ENCODE data around the gene PTH1R. TPM values are rescaled to one million over a fixed set of nuclear protein-coding genes. Genes with fewer than 3 reads are reported as not detected.

The PTH1R gene
- polyA plus RNA-seq, 2 of the 4 experiments (the other 2 are of a cell fraction), result 0.45 to 0.53 TPM

- Histone ChIP-seq H3K4me2 (peak overlapping the region; percentile 87), H3K27ac (peak overlapping the region; percentile 90 to 97), H3K9me3 (no peaks in the 10 kb centered on the region), H3K4me1 (peaks cover 85% of the 10 kb centered on the region), H3K4me3 (no peak overlapping the region)
- ATAC-seq (peak; percentile 72 to 76), FAIRE-seq (no peak), DNase-seq (ENCODE audit: low read depth in 1 of 2, low spot score in 1 of 2) (peak; percentile 55 to 89)
- CTCF ChIA-PET, result interaction anchor here (0.7 to 3.9 kb wide), 7 partner anchors 10 to 50 kb away, joined by 3 to 27 read pairs (median 4); no protein-coding TSS in a partner anchor
- WGBS (ENCODE audit: missing lambda C conversion rate), result 39% methylated on average over 18 of the region's 19 CpGs
- POLR2A ChIA-PET, result interaction anchor here (0.6 to 1.8 kb wide), 4 partner anchors 12 to 1053 kb away, joined by 4 to 19 read pairs (median 6); partner anchors contain the start of genes CCDC12 and NBEAL2
- TF ChIP-seq RCOR1 (IDR thresholded peaks at IDR 0.05; ENCODE audit: low read depth, low read length), result no peak
- TF ChIP-seq CHD4 (IDR thresholded peaks at IDR 0.05; ENCODE audit: borderline replicate concordance), result no peak
- no peak for TF ChIP-seq BCL3 (IDR thresholded peaks at IDR 0.05)
- TF ChIP-seq FOSL2 (IDR thresholded peaks at IDR 0.05), result no peak
- peak; percentile 43 for TF ChIP-seq FOSL2 (CRISPR knock-in tag; IDR thresholded peaks at IDR 0.05)
- TF ChIP-seq ESRRA (IDR thresholded peaks at IDR 0.05; ENCODE audit: borderline replicate concordance, low read length), result no peak
- TF ChIP-seq POLR2A (IDR thresholded peaks at IDR 0.05; ENCODE audit: low read length), result no peak
- TF ChIP-seq ATOH8 (CRISPR knock-in tag; IDR thresholded peaks at IDR 0.05; ENCODE audit: low read depth), result no peak
- TF ChIP-seq CBX8 (IDR thresholded peaks at IDR 0.05), result no peak
- TF ChIP-seq CHD2 (IDR thresholded peaks at IDR 0.05; ENCODE audit: low read length, partially characterized antibody), result no peak
- no peak for TF ChIP-seq RARB (CRISPR knock-in tag; IDR thresholded peaks at IDR 0.05)
- TF ChIP-seq CEBPB (IDR thresholded peaks at IDR 0.05), result peak; percentile 58 to 82
- no peak for TF ChIP-seq ZFP36 (IDR thresholded peaks at IDR 0.05; ENCODE audit: borderline replicate concordance, partially characterized antibody)
- TF ChIP-seq JUNB (IDR thresholded peaks at IDR 0.05), result peak; percentile 56
- no peak for TF ChIP-seq RNF2 (IDR thresholded peaks at IDR 0.05; ENCODE audit: borderline replicate concordance, low read depth)
- no peak for TF ChIP-seq HMGXB4 (CRISPR knock-in tag; IDR thresholded peaks at IDR 0.05; ENCODE audit: borderline replicate concordance)
- no peak for TF ChIP-seq SREBF2 (IDR thresholded peaks at IDR 0.05)
- TF ChIP-seq MAFK (IDR thresholded peaks at IDR 0.05; ENCODE audit: partially characterized antibody), result peak; percentile 79
- TF ChIP-seq EHMT2 (IDR thresholded peaks at IDR 0.05; ENCODE audit: low read depth), result no peak
- no peak for TF ChIP-seq PHF8 (IDR thresholded peaks at IDR 0.05; ENCODE audit: borderline replicate concordance, low read depth)
- no peak for TF ChIP-seq PBX3 (IDR thresholded peaks at IDR 0.05)
- no peak for TF ChIP-seq FOXS1 (CRISPR knock-in tag; IDR thresholded peaks at IDR 0.05)
- no peak for TF ChIP-seq KDM1A (IDR thresholded peaks at IDR 0.05; ENCODE audit: low read depth)
- TF ChIP-seq CBX2 (IDR thresholded peaks at IDR 0.05; ENCODE audit: borderline replicate concordance, low read depth), result no peak
- TF ChIP-seq KDM5A (IDR thresholded peaks at IDR 0.05), result no peak
- TF ChIP-seq EHF (CRISPR knock-in tag; IDR thresholded peaks at IDR 0.05), result no peak
- no peak; the same call in 1 of the 2 replicates for TF ChIP-seq MAX (IDR thresholded peaks at IDR 0.05)
- TF ChIP-seq ZC3H11A (IDR thresholded peaks at IDR 0.05), result no peak
- no peak for TF ChIP-seq REST (IDR thresholded peaks at IDR 0.05)
- TF ChIP-seq ZNF302 (CRISPR knock-in tag; IDR thresholded peaks at IDR 0.05), result no peak
- peak; percentile 89 for TF ChIP-seq GATA3 (IDR thresholded peaks at IDR 0.05; ENCODE audit: borderline replicate concordance)
- no peak for TF ChIP-seq BHLHE40 (IDR thresholded peaks at IDR 0.05; ENCODE audit: low read depth, low read length)
- no peak; a peak in 1 of 5 replicates for TF ChIP-seq RAD21 (conservative IDR thresholded peaks at IDR 0.05 in 1 of 2, IDR thresholded peaks at IDR 0.05 in 1 of 2)
Observed at GRCh38 chr3:46947981-46948791, 70.7 kb downstream of the PTH1R start.
